ENCODE measurements around the gene HEMK1.
A peak's percentile ranks its signal among the peaks of the same experiment; 100 is the strongest.

DNA sequence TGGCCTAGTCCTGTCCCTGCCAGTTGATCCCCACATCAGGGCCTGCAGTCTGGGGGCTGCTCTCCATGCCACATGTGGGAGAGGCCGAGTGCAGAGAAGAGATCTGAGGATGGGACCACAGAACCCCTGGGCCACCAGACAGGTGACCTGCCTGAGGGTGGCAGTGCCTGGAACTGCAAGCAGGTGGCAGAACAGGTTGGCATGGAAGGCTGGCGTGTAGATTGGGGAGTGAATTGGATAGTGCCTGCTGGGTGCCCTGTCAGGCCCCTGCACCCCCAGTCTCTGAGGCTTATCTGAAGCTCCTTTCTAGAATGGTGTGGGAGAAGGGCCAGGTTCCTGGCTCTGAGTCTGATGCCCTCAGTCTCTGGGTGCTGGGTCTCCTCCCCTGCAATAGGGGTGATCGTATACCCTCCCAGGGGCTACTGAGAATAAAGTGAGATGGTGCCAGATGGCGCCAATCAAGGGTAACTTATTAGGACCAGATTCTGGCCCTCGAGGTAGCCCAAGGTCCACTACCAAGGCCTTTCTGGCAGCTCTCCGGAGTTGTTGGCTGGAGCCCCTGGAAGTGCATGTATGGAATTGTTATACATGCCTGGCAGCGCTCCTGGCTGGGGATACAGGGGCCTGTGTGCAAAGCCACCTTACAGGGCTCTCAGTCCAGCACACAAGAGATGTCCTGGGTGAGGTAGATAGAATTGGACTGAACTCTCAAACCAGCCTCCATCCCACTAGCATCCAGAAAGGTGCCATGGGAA, 17.5 kb upstream of the HEMK1 start:
- TF ChIP-seq, protein P1, sequence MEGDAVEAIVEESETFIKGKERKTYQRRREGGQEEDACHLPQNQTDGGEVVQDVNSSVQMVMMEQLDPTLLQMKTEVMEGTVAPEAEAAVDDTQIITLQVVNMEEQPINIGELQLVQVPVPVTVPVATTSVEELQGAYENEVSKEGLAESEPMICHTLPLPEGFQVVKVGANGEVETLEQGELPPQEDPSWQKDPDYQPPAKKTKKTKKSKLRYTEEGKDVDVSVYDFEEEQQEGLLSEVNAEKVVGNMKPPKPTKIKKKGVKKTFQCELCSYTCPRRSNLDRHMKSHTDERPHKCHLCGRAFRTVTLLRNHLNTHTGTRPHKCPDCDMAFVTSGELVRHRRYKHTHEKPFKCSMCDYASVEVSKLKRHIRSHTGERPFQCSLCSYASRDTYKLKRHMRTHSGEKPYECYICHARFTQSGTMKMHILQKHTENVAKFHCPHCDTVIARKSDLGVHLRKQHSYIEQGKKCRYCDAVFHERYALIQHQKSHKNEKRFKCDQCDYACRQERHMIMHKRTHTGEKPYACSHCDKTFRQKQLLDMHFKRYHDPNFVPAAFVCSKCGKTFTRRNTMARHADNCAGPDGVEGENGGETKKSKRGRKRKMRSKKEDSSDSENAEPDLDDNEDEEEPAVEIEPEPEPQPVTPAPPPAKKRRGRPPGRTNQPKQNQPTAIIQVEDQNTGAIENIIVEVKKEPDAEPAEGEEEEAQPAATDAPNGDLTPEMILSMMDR (conservative IDR thresholded peaks at IDR 0.05; ENCODE audit: low read depth, low read length), result peak; percentile 40
- no peak for TF ChIP-seq EZH2phosphoT487 (IDR thresholded peaks at IDR 0.05; ENCODE audit: borderline replicate concordance, low read length)
- TF ChIP-seq EZH2 (IDR thresholded peaks at IDR 0.05; ENCODE audit: low read length, unreplicated experiment), result no peak
